Hepatocyte (in vitro differentiated cells): Measurements from ENCODE around the gene IL1RAPL2. TPM values are rescaled to one million over a fixed set of nuclear protein-coding genes. Genes with fewer than 3 reads are reported as not detected.

Source experiments
- DNase-seq: peaks from one replicate; pipeline ENCODE4 v3.0.0-alpha.2; 2016; ENCODE audit warnings: low spot score
- H2AFZ ChIP-seq: fragments of 200-600 bp; sonication (generic); 2 replicates; pipeline ENCODE4 v1.6.0; 2016; ENCODE audit warnings: antibody characterized with exemption, mild to moderate bottlenecking
- H3K27ac ChIP-seq: fragments of 200-600 bp; sonication (generic); 2 replicates; pipeline ENCODE4 v1.5.1; 2016; ENCODE audit warnings: mild to moderate bottlenecking
- H3K27me3 ChIP-seq: fragments of 200-600 bp; sonication (generic); 2 replicates; pipeline ENCODE4 v1.6.1; 2016
- H3K36me3 ChIP-seq: fragments of 200-600 bp; sonication (generic); replicated peaks from 2 replicates; pipeline ENCODE4 v1.5.1; 2016; ENCODE audit warnings: low read depth; ENCODE audit not compliant: insufficient read depth
- H3K4me1 ChIP-seq: fragments of 200-600 bp; sonication (generic); 2 replicates; pipeline ENCODE4 v1.5.1; 2016; ENCODE audit warnings: mild to moderate bottlenecking, moderate library complexity; ENCODE audit not compliant: insufficient read depth
- H3K4me2 ChIP-seq: fragments of 200-600 bp; sonication (generic); 2 replicates; pipeline ENCODE4 v1.6.0; 2016
- H3K4me3 ChIP-seq: fragments of 200-600 bp; sonication (generic); 2 replicates; pipeline ENCODE4 v1.5.1; 2016; ENCODE audit warnings: mild to moderate bottlenecking
- H3K79me2 ChIP-seq: fragments of 200-600 bp; sonication (generic); 2 replicates; pipeline ENCODE4 v1.6.0; 2017; ENCODE audit warnings: mild to moderate bottlenecking
- H3K9me2 ChIP-seq: fragments of 200-600 bp; sonication (generic); replicated peaks from 2 replicates; pipeline ENCODE4 v1.6.0; 2017; ENCODE audit warnings: mild to moderate bottlenecking; ENCODE audit not compliant: insufficient read depth
- H3K9me3 ChIP-seq: fragments of 200-600 bp; sonication (generic); 2 replicates; pipeline ENCODE4 v1.5.1; 2016; ENCODE audit warnings: low read depth, mild to moderate bottlenecking
- H4K20me1 ChIP-seq: fragments of 200-600 bp; sonication (generic); 2 replicates; pipeline ENCODE4 v1.6.0; 2016; ENCODE audit warnings: mild to moderate bottlenecking; ENCODE audit not compliant: insufficient read depth, poor library complexity, severe bottlenecking
- EZH2 ChIP-seq: fragments of 200-600 bp; sonication (generic); IDR thresholded peaks from 2 replicates; pipeline ENCODE4 v1.6.1; 2016; ENCODE audit warnings: antibody characterized with exemption, mild to moderate bottlenecking, borderline replicate concordance
- EZH2phosphoT487 ChIP-seq: fragments of 200-600 bp; sonication (generic); IDR thresholded peaks from one replicate; pipeline ENCODE4 v1.6.1; 2018; ENCODE audit warnings: antibody characterized with exemption, mild to moderate bottlenecking, low read depth, moderate library complexity; ENCODE audit not compliant: unreplicated experiment, severe bottlenecking
- WGBS: methylation state at CpG from one replicate; pipeline ENCODE4 v1.1.6; 2016; ENCODE audit warnings: low lambda C conversion rate; ENCODE audit errors: missing lambda C conversion rate; 5-methylcytosine and 5-hydroxymethylcytosine counted together
- polyA plus RNA-seq: library from polyadenylated mRNA; unstranded; fragments of >200 nt; fragmentation: Nextera tagmentation; extraction: Ambion mirVana; gene quantifications from 2 replicates; pipeline ENCODE4 v1.2.1, GENCODE V29; 2016
- total RNA-seq: library from RNA; depleted of rRNA; stranded (reverse); fragments of >200 nt; gene quantifications from 2 replicates; pipeline ENCODE4 v1.2.3, GENCODE V29; 2014
- TF ChIP-seq, protein P1 (sequence below): fragments of 200-600 bp; sonication (generic); IDR thresholded peaks from 2 replicates; pipeline ENCODE4 v1.5.1; 2016; ENCODE audit warnings: antibody characterized with exemption, mild to moderate bottlenecking; ENCODE audit not compliant: poor library complexity

Gene IL1RAPL2
- total and polyA plus RNA-seq, 2 experiments from 2014 or later: 0.40 TPM; not detected in 1

DNA sequence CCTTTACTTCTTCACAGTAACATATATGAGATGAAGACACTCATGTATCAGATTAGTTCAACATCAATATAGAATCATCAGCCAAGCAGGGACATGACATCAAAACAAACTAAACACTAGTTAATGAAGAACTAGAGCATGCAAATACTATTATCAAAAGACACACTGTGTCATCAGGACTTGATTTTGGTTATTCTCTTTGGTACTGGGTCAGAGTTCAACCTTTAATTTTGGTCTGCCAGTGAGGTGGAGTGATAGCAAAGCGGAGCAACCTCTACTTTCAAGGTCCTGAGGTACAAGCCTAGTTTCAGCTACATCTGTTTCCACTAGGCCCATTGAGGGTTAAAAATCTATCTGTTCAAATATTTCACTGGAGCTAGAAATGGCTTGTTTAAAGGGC, 584.0 kb downstream of the IL1RAPL2 start:
- H2AFZ ChIP-seq: no peak overlapping the region
- H3K79me2 ChIP-seq: no peaks in the 10 kb centered on the region
- WGBS: 40% methylated on average over 1 of the region's 1 CpG
- no peak overlapping the region for H3K27ac ChIP-seq
- H4K20me1 ChIP-seq: no peaks in the 10 kb centered on the region
- no peaks in the 10 kb centered on the region for H3K9me2 ChIP-seq
- H3K36me3 ChIP-seq: no peaks in the 10 kb centered on the region
- H3K4me3 ChIP-seq: no peak overlapping the region
- DNase-seq: no peak
- H3K27me3 ChIP-seq: no peaks in the 10 kb centered on the region
- no peaks in the 10 kb centered on the region for H3K9me3 ChIP-seq
- no peaks in the 10 kb centered on the region for H3K4me1 ChIP-seq
- TF ChIP-seq EZH2phosphoT487 (no peak), EZH2 (no peak)
- TF ChIP-seq, protein P1, sequence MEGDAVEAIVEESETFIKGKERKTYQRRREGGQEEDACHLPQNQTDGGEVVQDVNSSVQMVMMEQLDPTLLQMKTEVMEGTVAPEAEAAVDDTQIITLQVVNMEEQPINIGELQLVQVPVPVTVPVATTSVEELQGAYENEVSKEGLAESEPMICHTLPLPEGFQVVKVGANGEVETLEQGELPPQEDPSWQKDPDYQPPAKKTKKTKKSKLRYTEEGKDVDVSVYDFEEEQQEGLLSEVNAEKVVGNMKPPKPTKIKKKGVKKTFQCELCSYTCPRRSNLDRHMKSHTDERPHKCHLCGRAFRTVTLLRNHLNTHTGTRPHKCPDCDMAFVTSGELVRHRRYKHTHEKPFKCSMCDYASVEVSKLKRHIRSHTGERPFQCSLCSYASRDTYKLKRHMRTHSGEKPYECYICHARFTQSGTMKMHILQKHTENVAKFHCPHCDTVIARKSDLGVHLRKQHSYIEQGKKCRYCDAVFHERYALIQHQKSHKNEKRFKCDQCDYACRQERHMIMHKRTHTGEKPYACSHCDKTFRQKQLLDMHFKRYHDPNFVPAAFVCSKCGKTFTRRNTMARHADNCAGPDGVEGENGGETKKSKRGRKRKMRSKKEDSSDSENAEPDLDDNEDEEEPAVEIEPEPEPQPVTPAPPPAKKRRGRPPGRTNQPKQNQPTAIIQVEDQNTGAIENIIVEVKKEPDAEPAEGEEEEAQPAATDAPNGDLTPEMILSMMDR: no peak
- no peak overlapping the region for H3K4me2 ChIP-seq

DNA sequence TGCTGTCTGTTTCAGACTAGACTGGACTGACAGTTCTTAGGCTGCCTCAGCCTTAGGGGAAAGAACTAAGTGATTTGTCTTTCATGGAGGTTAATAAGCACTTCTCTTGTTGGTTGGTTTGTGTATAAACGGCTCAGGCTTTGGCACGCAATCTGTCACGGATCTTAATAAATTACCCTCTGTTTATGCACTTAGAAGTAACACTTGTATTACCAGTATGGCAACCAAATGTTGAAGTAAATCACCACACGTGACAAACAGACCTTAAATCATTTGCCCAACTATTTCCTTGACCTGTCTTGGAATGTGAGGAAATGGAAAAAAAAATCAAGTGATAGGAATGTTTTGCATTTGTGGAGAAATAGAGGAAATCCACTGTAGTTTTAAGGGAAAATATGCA, 584.6 kb downstream of the IL1RAPL2 start:
- H3K27me3 ChIP-seq: no peaks in the 10 kb centered on the region
- TF ChIP-seq EZH2phosphoT487 (no peak), EZH2 (no peak)
- TF ChIP-seq, protein P1: no peak
- H3K27ac ChIP-seq: no peak overlapping the region
- DNase-seq: no peak
- no peaks in the 10 kb centered on the region for H3K9me2 ChIP-seq
- H3K4me2 ChIP-seq: no peak overlapping the region
- H3K79me2 ChIP-seq: no peaks in the 10 kb centered on the region
- no peaks in the 10 kb centered on the region for H4K20me1 ChIP-seq
- H3K9me3 ChIP-seq: no peaks in the 10 kb centered on the region
- no peaks in the 10 kb centered on the region for H3K4me1 ChIP-seq
- WGBS: 49% methylated on average over 4 of the region's 4 CpGs
- no peaks in the 10 kb centered on the region for H3K36me3 ChIP-seq
- H2AFZ ChIP-seq: no peak overlapping the region
- no peak overlapping the region for H3K4me3 ChIP-seq

DNA sequence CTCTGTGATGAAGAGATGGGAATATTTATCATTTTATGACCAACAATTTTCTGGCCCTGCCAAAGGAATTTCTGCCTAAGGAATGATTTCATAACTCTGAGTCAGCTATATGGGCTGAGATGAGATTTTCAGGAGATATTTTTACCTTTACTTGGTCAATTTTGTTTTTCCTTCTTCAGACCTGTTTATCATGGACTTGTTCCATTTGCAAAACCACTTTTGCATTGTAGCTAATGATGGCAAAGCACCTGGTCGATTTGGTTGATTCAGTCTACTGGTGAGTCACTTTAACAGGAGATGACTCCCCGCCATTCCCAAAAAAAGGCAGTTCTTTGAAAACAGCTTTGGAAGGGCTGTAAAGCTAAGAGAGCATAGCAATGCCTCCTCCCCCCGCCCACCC, 601.2 kb downstream of the IL1RAPL2 start:
- Histone ChIP-seq H3K4me1 (no peaks in the 10 kb centered on the region), H2AFZ (no peak overlapping the region), H3K9me3 (no peaks in the 10 kb centered on the region), H3K36me3 (no peaks in the 10 kb centered on the region), H3K27me3 (no peaks in the 10 kb centered on the region), H3K9me2 (no peaks in the 10 kb centered on the region), H3K4me2 (no peak overlapping the region), H4K20me1 (no peaks in the 10 kb centered on the region), H3K79me2 (no peaks in the 10 kb centered on the region), H3K4me3 (no peak overlapping the region), H3K27ac (no peak overlapping the region)
- 74% methylated on average over 3 of the region's 3 CpGs for WGBS
- TF ChIP-seq, protein P1: no peak
- TF ChIP-seq EZH2 (no peak), EZH2phosphoT487 (no peak)
- no peak for DNase-seq

DNA sequence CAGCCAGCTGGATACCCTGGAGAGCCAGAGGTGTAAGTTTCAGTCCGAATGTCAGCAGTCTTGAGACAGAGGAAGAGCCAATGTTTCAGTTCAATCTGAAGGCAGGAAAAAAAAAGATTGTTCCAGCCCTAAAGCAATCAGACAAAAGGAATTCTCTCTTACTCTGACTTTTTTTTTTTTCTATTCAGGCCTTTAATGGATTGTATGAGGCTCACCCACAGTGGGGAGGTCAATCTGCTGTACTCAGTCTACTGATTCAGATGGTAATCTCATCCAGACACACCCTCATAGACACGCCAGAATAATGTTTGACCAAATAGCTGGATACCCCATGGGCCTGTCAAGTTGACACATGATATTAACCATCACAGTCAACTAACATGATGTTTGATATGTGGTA, 602.6 kb downstream of the IL1RAPL2 start:
- no peaks in the 10 kb centered on the region for H4K20me1 ChIP-seq
- 41% methylated on average over 2 of the region's 2 CpGs for WGBS
- no peaks in the 10 kb centered on the region for H3K9me2 ChIP-seq
- H3K4me2 ChIP-seq: no peak overlapping the region
- DNase-seq: no peak
- H3K36me3 ChIP-seq: no peaks in the 10 kb centered on the region
- H3K4me1 ChIP-seq: no peaks in the 10 kb centered on the region
- no peaks in the 10 kb centered on the region for H3K9me3 ChIP-seq
- no peaks in the 10 kb centered on the region for H3K27me3 ChIP-seq
- TF ChIP-seq EZH2phosphoT487: no peak
- TF ChIP-seq EZH2: no peak
- TF ChIP-seq, protein P1: no peak
- no peaks in the 10 kb centered on the region for H3K79me2 ChIP-seq
- H2AFZ ChIP-seq: no peak overlapping the region
- H3K27ac ChIP-seq: no peak overlapping the region
- H3K4me3 ChIP-seq: no peak overlapping the region
